Activated T-cell treated with anti-CD3 and anti-CD28 coated beads, Interleukin-2, amount 50 U/mL, for 48 hours (primary cell): ENCODE results near the gene TRPM2.

ENCODE experiments used
- DNase-seq, 2 experiments: peaks; one replicate each; pipeline ENCODE4 v3.0.0-alpha.2; 2020

Gene TRPM2

DNA sequence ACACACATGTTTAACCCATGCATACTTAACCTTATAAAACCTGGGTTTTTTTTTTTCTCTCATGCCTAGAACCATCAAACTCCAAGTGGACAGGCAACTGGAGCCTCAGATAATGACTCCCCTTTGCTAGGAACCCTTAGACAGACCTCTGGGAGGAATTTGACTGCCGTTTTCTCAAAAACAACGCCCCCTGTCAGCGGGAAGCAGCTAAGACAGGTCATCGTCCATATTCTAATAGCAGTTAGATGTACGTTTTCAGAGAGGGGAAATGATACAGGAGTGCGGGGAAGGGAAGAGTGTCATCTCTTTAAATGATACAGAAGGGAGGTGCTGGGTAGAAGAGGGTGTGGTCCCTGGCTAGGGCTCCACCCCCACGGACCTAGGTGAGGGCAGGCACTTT is 136.5 kb downstream of the TRPM2 start:
- DNase-seq = no peak

DNA sequence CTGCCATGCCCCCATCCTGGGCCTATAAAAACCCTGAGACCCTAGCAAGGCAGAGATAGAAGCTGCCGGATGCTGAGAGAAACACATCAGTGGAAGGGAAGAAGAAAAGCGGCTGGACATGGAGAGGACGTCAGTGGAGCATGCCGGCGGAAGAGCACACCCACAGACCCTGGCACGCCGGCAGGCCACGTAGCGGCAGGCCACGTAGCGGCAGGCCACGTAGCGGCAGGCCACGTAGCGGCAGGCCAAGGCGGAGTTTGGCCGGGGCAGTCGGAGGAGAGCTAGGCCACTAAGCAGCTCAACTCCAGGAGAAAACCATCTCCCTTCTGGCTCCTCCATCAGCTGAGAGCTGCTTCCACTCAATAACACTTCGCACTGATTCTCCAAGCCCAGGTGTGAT is 137.0 kb downstream of the TRPM2 start:
- no peak for DNase-seq

DNA sequence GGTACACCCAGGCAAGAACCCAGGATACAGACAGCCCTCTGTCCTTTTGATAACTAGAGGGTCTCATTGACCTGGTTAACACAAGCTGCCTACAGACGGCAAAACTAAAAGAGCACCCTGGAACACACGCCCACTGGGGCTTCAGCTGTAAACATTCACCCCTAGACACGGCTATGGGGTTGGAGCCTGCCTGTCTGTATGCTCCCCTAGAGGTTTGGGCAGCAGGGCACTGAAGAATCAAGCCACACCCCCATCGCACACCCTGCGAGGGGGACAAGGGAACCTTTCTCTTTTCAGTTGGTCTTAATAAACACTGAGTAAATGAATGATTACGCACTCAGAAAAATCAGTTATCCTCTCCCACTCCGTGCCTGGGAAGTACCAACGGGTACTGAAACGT is 137.4 kb downstream of the TRPM2 start:
- DNase-seq = no peak
